GM19193 (cell line): ENCODE measurements around the gene SLC46A1.
A peak's percentile ranks its signal among the peaks of the same experiment; 100 is the strongest.

Source experiments
- POLR2A ChIP-seq: IDR thresholded peaks from 4 replicates; pipeline ENCODE4 v1.6.1; 2011; ENCODE audit not compliant: insufficient read depth, insufficient read length; ENCODE audit errors: extremely low read depth

Gene SLC46A1

GRCh38 chr17:28371245-28372202 lies 34.5 kb downstream of the SLC46A1 start, which contains the start of gene SARM1:
TSS of gene SARM1 (plus strand) at chr17:28371694. CDS start at chr17:28372033, 339 bp downstream.
- TF ChIP-seq POLR2A: peak; percentile 43

GRCh38 chr17:28370744-28371103 lies 35.3 kb downstream of the SLC46A1 start:
- no peak for TF ChIP-seq POLR2A

GRCh38 chr17:28370035-28370743 lies 35.8 kb downstream of the SLC46A1 start, which contains the start of gene VTN:
TSS of gene VTN (minus strand) at chr17:28370307. CDS start at chr17:28370203, 104 bp downstream.
- no peak for TF ChIP-seq POLR2A

GRCh38 chr17:28369684-28370034 lies 36.4 kb downstream of the SLC46A1 start:
- TF ChIP-seq POLR2A: no peak

- no peak for TF ChIP-seq POLR2A
Measured at GRCh38 chr17:28368915-28369683, 36.9 kb downstream of the SLC46A1 start.

GRCh38 chr17:28368306-28368831 lies 37.6 kb downstream of the SLC46A1 start:
- TF ChIP-seq POLR2A: no peak

- no peak for TF ChIP-seq POLR2A
Measured at GRCh38 chr17:28367641-28368305, 38.2 kb downstream of the SLC46A1 start.

GRCh38 chr17:28366605-28367004 lies 39.4 kb downstream of the SLC46A1 start:
- no peak for TF ChIP-seq POLR2A

GRCh38 chr17:28365487-28365886 lies 40.5 kb downstream of the SLC46A1 start:
- no peak for TF ChIP-seq POLR2A

GRCh38 chr17:28364665-28365363 lies 41.2 kb downstream of the SLC46A1 start, which contains the start of gene SEBOX:
TSS of gene SEBOX (minus strand) at chr17:28365199. CDS start at chr17:28365151, 48 bp downstream.
- no peak for TF ChIP-seq POLR2A

GRCh38 chr17:28363776-28364650 lies 42.0 kb downstream of the SLC46A1 start:
- TF ChIP-seq POLR2A: no peak

- TF ChIP-seq POLR2A: no peak
Measured at GRCh38 chr17:28363186-28363585, 42.8 kb downstream of the SLC46A1 start.

- no peak for TF ChIP-seq POLR2A
Measured at GRCh38 chr17:28357901-28358197, 48.2 kb downstream of the SLC46A1 start.
